ENCODE results near the gene CD3E. TPM values are rescaled to one million over a fixed set of nuclear protein-coding genes. Genes with fewer than 3 reads are reported as not detected.

The CD3E gene
- total and polyA plus RNA-seq, 2 of the 13 experiments (the other 11 are each of a cell fraction or from before 2014, with no cell fraction given): not detected

GRCh38 chr11:118260353-118260752, 44.2 kb upstream of the CD3E start:
- no peak overlapping the region for H3K27ac ChIP-seq (ENCODE audit: extremely low read length, insufficient read depth, low read length)
- DNase-seq (ENCODE audit: low spot score) (no peak), ATAC-seq (no peak), FAIRE-seq (no peak)
- H3K27me3 ChIP-seq (ENCODE audit: control insufficient read depth in 1 of 2, insufficient read depth in 2 of 2, low read length in 2 of 2): peaks cover 0 to 10% of the 10 kb centered on the region in 2 experiments; a peak in 1 of 5 replicates
- H3K4me3 ChIP-seq (replicated peaks in 1 of 3; ENCODE audit: insufficient read depth in 1 of 3, low read depth in 2 of 3, low read length in 3 of 3): no peak overlapping the region
- 98% methylated on average over 3 of the region's 3 CpGs for WGBS (ENCODE audit: low lambda C conversion rate)
- no peaks in the 10 kb centered on the region for H4K20me1 ChIP-seq (ENCODE audit: insufficient read depth, low read length)
- POLR2A ChIA-PET: interaction anchor here (1.2 kb wide), 1 partner anchor 9 kb away, joined by 3 read pairs; the partner anchor contains the start of gene MPZL3
- H3K36me3 ChIP-seq (replicated peaks in 1 of 2; ENCODE audit: control insufficient read depth in 1 of 2, insufficient read depth in 2 of 2, low read length in 2 of 2): peaks cover 4 to 27% of the 10 kb centered on the region in 2 experiments; a peak in 3 of 5 replicates
- peaks cover 34% of the 10 kb centered on the region for H3K4me1 ChIP-seq (ENCODE audit: insufficient read depth, low read length)
- H3K9me3 ChIP-seq (ENCODE audit: low read length): no peaks in the 10 kb centered on the region
- peaks cover 7% of the 10 kb centered on the region for H3K79me2 ChIP-seq (ENCODE audit: insufficient read depth, low read length)
- no peak overlapping the region for H2AFZ ChIP-seq (ENCODE audit: low read length)
- no peak overlapping the region for H3K4me2 ChIP-seq (ENCODE audit: low read depth, low read length)
- CTCF ChIA-PET (ENCODE audit: low intra/inter-chr PET ratio, low total read pairs): no interaction called here
- in situ Hi-C loops (cut with HindIII; ENCODE audit: extremely low pct_ligation_motif_present, low pct_unique_long_range_greater_than_20kb): no loop called here
- H3K9ac ChIP-seq (ENCODE audit: insufficient read depth, low read depth, low read length): no peak overlapping the region
- intact Hi-C loops (cut with micrococcal nuclease; ENCODE audit: unreplicated experiment): loop anchor here (5.0 kb wide), 1 partner anchor 63 kb away; no protein-coding TSS in a partner anchor
- BruUV-seq (replicated peaks): no TSS peak
- TF ChIP-seq ZNF546 (CRISPR knock-in tag; conservative IDR thresholded peaks at IDR 0.05) (no peak), BCLAF1 (IDR thresholded peaks at IDR 0.05) (no peak), ZNF331 (CRISPR knock-in tag; IDR thresholded peaks at IDR 0.05) (no peak), NFRKB (IDR thresholded peaks at IDR 0.05) (no peak), RARA (CRISPR knock-in tag; IDR thresholded peaks at IDR 0.05) (no peak), HMG20B (CRISPR knock-in tag; conservative IDR thresholded peaks at IDR 0.05) (no peak), SMARCE1 (IDR thresholded peaks at IDR 0.05; ENCODE audit: borderline replicate concordance) (no peak), ZSCAN29 (CRISPR knock-in tag; conservative IDR thresholded peaks at IDR 0.05) (no peak), TEAD2 (CRISPR knock-in tag; IDR thresholded peaks at IDR 0.05) (no peak), ZNF646 (CRISPR knock-in tag; IDR thresholded peaks at IDR 0.05) (no peak), AHDC1 (CRISPR knock-in tag; IDR thresholded peaks at IDR 0.05; ENCODE audit: borderline replicate concordance) (no peak)
